Neural progenitor cell (in vitro differentiated cells): ENCODE results near the gene TBC1D17. TPM values are rescaled to one million over a fixed set of nuclear protein-coding genes. Genes with fewer than 3 reads are reported as not detected.

Source experiments
- DNase-seq: peaks from one replicate; pipeline ENCODE4 v3.0.0-alpha.2; 2016; ENCODE audit warnings: low spot score
- H2AFZ ChIP-seq: fragments of 200-600 bp; sonication (generic); replicated peaks from 2 replicates; pipeline ENCODE4 v1.6.1; 2016; ENCODE audit warnings: antibody characterized with exemption
- H3F3A ChIP-seq: fragments of 200-600 bp; sonication (generic); 2 replicates; pipeline ENCODE4 v1.6.1; 2016; ENCODE audit warnings: antibody characterized with exemption, low read depth
- H3K27ac ChIP-seq: fragments of 200-600 bp; sonication (generic); 2 replicates; pipeline ENCODE4 v1.5.1; 2016; ENCODE audit warnings: mild to moderate bottlenecking
- H3K27me3 ChIP-seq: fragments of 200-600 bp; sonication (generic); 2 replicates; pipeline ENCODE4 v1.6.1; 2016; ENCODE audit warnings: mild to moderate bottlenecking, moderate library complexity
- H3K36me3 ChIP-seq: fragments of 200-600 bp; sonication (generic); 2 replicates; pipeline ENCODE4 v1.5.1; 2016
- H3K4me1 ChIP-seq: fragments of 200-600 bp; sonication (generic); 2 replicates; pipeline ENCODE4 v1.6.1; 2016; ENCODE audit warnings: mixed run types
- H3K4me2 ChIP-seq: fragments of 200-600 bp; sonication (generic); 2 replicates; pipeline ENCODE4 v1.6.1; 2016
- H3K4me3 ChIP-seq: fragments of 200-600 bp; sonication (generic); 2 replicates; pipeline ENCODE4 v1.5.1; 2016
- H3K79me2 ChIP-seq: fragments of 200-600 bp; sonication (generic); 2 replicates; pipeline ENCODE4 v1.6.1; 2016; ENCODE audit warnings: low read depth
- H3K9ac ChIP-seq: fragments of 200-600 bp; sonication (generic); 2 replicates; pipeline ENCODE4 v1.6.1; 2016
- H3K9me3 ChIP-seq: fragments of 200-600 bp; sonication (generic); 2 replicates; pipeline ENCODE4 v1.5.1; 2016; ENCODE audit warnings: low read depth
- H4K20me1 ChIP-seq: fragments of 200-600 bp; sonication (generic); 2 replicates; pipeline ENCODE4 v1.6.1; 2016; ENCODE audit warnings: low read depth
- H3K27ac Mint-ChIP-seq: 3 replicates; pipeline ENCODE4 v1.8.0; 2021; ENCODE audit warnings: mixed read lengths
- H3K27me3 Mint-ChIP-seq: 2 replicates; pipeline ENCODE4 v1.8.0; 2022; ENCODE audit warnings: low read depth, mild to moderate bottlenecking, inconsistent platforms, moderate library complexity, mixed read lengths; ENCODE audit not compliant: insufficient read depth
- H3K36me3 Mint-ChIP-seq: 3 replicates; pipeline ENCODE4 v1.8.0; 2021; ENCODE audit warnings: mixed read lengths
- H3K4me1 Mint-ChIP-seq: 3 replicates; pipeline ENCODE4 v1.8.0; 2021; ENCODE audit warnings: mixed read lengths
- H3K4me3 Mint-ChIP-seq: 3 replicates; pipeline ENCODE4 v1.8.0; 2021; ENCODE audit warnings: mild to moderate bottlenecking, moderate library complexity, mixed read lengths
- H3K9me3 Mint-ChIP-seq: 3 replicates; pipeline ENCODE4 v1.8.0; 2020; ENCODE audit warnings: mixed read lengths
- CTCF ChIP-seq: fragments of 200-600 bp; sonication (generic); IDR thresholded peaks from 2 replicates; pipeline ENCODE4 v1.5.1; 2017; ENCODE audit warnings: antibody characterized with exemption, mild to moderate bottlenecking
- EZH2 ChIP-seq: fragments of 200-600 bp; sonication (generic); IDR thresholded peaks from 2 replicates; pipeline ENCODE4 v1.6.1; 2017; ENCODE audit warnings: antibody characterized with exemption, mild to moderate bottlenecking, moderate library complexity
- EZH2phosphoT487 ChIP-seq: fragments of 200-600 bp; sonication (generic); IDR thresholded peaks from 2 replicates; pipeline ENCODE4 v1.6.1; 2017; ENCODE audit warnings: antibody characterized with exemption
- total RNA-seq: library from RNA; depleted of rRNA; stranded (reverse); fragments of >200 nt; gene quantifications from 2 replicates; pipeline ENCODE4 v1.2.3, GENCODE V29; 2015; ENCODE audit warnings: low replicate concordance

Gene TBC1D17
- total RNA-seq, 1 donor from 2014 or later, result 10.4 TPM

DNA sequence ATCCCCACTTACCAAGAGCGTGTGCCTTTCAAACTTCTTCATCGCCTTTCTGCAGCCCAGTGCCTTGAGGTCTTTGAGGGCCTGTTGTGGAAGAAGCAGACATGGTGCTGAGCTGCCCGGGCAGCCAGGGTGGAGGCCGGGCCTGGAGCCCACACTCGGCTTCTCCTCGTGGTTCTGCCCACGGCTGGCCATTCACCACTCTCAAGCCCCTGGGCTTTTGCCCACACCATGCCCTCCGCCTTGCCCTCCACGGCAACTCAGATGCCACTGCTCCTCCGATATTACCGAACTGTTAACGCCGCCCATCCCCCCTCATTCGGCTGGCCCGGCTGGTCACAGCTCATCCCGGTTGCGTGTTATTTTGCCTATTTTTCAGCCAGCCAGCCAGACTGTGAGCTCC, 13.9 kb downstream of the TBC1D17 start:
- no peak overlapping the region for H3K4me3 ChIP-seq
- H3K27ac Mint-ChIP-seq, result peak overlapping the region; percentile 42
- H4K20me1 ChIP-seq, result no peaks in the 10 kb centered on the region
- no peaks in the 10 kb centered on the region for H3K79me2 ChIP-seq
- H3K9ac ChIP-seq, result no peak overlapping the region
- no peak overlapping the region for H3K4me2 ChIP-seq
- H3K9me3 ChIP-seq, result no peaks in the 10 kb centered on the region
- DNase-seq, result no peak
- peaks cover 7% of the 10 kb centered on the region for H3K4me1 Mint-ChIP-seq
- peaks cover 19% of the 10 kb centered on the region for H3K27me3 Mint-ChIP-seq
- no peaks in the 10 kb centered on the region for H3K36me3 ChIP-seq
- H3K4me1 ChIP-seq, result no peaks in the 10 kb centered on the region
- no peaks in the 10 kb centered on the region for H3K9me3 Mint-ChIP-seq
- peaks cover 2% of the 10 kb centered on the region for H3K36me3 Mint-ChIP-seq
- no peak overlapping the region for H2AFZ ChIP-seq
- no peak overlapping the region for H3K27ac ChIP-seq
- H3K27me3 ChIP-seq, result peaks cover 24% of the 10 kb centered on the region
- TF ChIP-seq CTCF (no peak), EZH2 (no peak), EZH2phosphoT487 (no peak)
- H3F3A ChIP-seq, result peaks cover 23% of the 10 kb centered on the region
- H3K4me3 Mint-ChIP-seq, result peak overlapping the region; percentile 30

DNA sequence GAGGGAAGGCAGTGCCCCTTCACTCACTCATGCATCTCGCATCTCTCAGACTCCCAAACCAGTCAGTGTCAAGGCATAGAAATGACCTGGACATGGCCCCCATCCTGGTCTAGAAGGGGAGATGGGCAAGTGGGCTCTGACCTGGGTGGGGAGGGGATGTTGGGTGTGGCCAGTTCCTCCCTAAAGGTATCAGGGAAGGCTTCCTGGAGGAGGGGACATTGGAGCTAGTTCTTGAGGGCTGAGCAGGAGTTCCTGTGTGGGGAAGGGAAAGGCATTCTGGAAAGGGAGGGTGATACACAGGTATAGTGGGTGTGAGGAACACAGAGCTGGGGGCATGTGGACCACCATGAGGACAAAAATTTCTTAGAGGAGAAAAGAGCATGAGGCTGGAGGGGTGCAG, 15.2 kb downstream of the TBC1D17 start:
- no peaks in the 10 kb centered on the region for H3K36me3 ChIP-seq
- H3K27me3 ChIP-seq, result peaks cover 24% of the 10 kb centered on the region
- no peak for DNase-seq
- H3K27me3 Mint-ChIP-seq, result peaks cover 25% of the 10 kb centered on the region
- H4K20me1 ChIP-seq, result no peaks in the 10 kb centered on the region
- no peak overlapping the region for H3K4me3 ChIP-seq
- no peaks in the 10 kb centered on the region for H3K9me3 Mint-ChIP-seq
- no peaks in the 10 kb centered on the region for H3K9me3 ChIP-seq
- H3K4me3 Mint-ChIP-seq, result peak overlapping the region; percentile 30
- peaks cover 17% of the 10 kb centered on the region for H3K4me1 Mint-ChIP-seq
- no peak overlapping the region for H2AFZ ChIP-seq
- H3K36me3 Mint-ChIP-seq, result no peaks in the 10 kb centered on the region
- no peak overlapping the region for H3K9ac ChIP-seq
- H3K27ac Mint-ChIP-seq, result no peak overlapping the region
- H3K27ac ChIP-seq, result no peak overlapping the region
- no peaks in the 10 kb centered on the region for H3K4me1 ChIP-seq
- H3K79me2 ChIP-seq, result no peaks in the 10 kb centered on the region
- TF ChIP-seq CTCF (no peak), EZH2 (no peak), EZH2phosphoT487 (no peak)
- H3F3A ChIP-seq, result peaks cover 23% of the 10 kb centered on the region
- H3K4me2 ChIP-seq, result no peak overlapping the region

DNA sequence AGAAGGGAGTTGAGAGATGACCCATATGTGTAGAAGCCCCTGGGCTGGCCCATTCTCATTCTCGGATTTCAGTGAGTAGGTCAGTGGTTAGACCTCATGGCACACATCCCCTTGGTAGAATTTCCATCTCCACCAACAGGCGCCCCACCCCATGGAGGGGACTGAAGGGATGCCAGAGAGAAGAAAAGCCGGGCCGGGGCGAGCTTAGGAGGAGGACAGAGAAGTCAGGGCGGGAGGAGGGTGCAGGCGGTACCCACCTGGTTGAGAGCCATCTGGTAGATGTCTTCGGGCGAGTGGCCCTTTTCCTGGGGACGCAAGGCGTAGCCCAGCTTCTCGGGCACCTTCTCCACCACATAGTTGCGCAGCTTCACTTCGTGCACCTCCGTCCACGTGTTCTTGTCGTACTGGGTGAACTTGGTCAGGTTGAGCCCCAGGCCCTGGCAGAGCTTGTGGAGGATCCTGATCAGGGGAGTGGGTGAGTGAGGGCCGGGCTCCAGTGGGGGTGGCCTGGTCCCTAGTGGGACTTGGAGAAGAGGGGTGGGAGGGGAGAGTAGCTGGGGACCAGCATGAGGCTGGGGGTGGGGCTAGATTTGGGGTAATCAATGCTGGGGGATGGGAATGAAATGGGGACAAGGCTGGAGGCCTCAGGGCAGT, 16.6 kb downstream of the TBC1D17 start:
- no peaks in the 10 kb centered on the region for H4K20me1 ChIP-seq
- no peak overlapping the region for H3K9ac ChIP-seq
- no peak overlapping the region for H3K27ac ChIP-seq
- H3K9me3 Mint-ChIP-seq, result no peaks in the 10 kb centered on the region
- no peak overlapping the region for H2AFZ ChIP-seq
- peaks cover 23% of the 10 kb centered on the region for H3F3A ChIP-seq
- peaks cover 21% of the 10 kb centered on the region for H3K27me3 ChIP-seq
- H3K36me3 Mint-ChIP-seq, result no peaks in the 10 kb centered on the region
- no peaks in the 10 kb centered on the region for H3K4me1 ChIP-seq
- H3K4me2 ChIP-seq, result no peak overlapping the region
- TF ChIP-seq CTCF (no peak), EZH2 (no peak), EZH2phosphoT487 (no peak)
- no peaks in the 10 kb centered on the region for H3K79me2 ChIP-seq
- H3K4me3 ChIP-seq, result no peak overlapping the region
- no peaks in the 10 kb centered on the region for H3K36me3 ChIP-seq
- H3K4me3 Mint-ChIP-seq, result no peak overlapping the region
- peaks cover 23% of the 10 kb centered on the region for H3K27me3 Mint-ChIP-seq
- H3K9me3 ChIP-seq, result no peaks in the 10 kb centered on the region
- H3K4me1 Mint-ChIP-seq, result peaks cover 19% of the 10 kb centered on the region
- no peak overlapping the region for H3K27ac Mint-ChIP-seq
- DNase-seq, result no peak
